GM23338 (cell line): ENCODE measurements around the gene GRAPL.
"Not testable (repeated sequence)": the region's sequence is repeated elsewhere in the genome, so short reads cannot be mapped to it uniquely, and the experiment has no call there.

Experiments
- CTCF ChIP-seq, 2 experiments: fragments of 200-600 bp in 1 of 2; sonication (generic) in 1 of 2; conservative IDR thresholded peaks; 2 replicates each; pipeline versions ENCODE4 v1.5.1 to v1.6.1; 2016 to 2017; ENCODE audit warnings: antibody characterized with exemption in 2 of 2, low read depth in 2 of 2, mild to moderate bottlenecking in 2 of 2, moderate library complexity in 1 of 2
- EZH2 ChIP-seq: fragments of 200-600 bp; sonication (generic); IDR thresholded peaks from one replicate; pipeline ENCODE4 v1.8.0; 2017; ENCODE audit warnings: antibody characterized with exemption, mild to moderate bottlenecking, low read depth; ENCODE audit not compliant: unreplicated experiment
- ZNF114 ChIP-seq: fragments of 250-450 bp; sonication (Bioruptor Pico); IDR thresholded peaks from 2 replicates; pipeline ENCODE4 v1.5.0; 2020; ENCODE audit warnings: mild to moderate bottlenecking, moderate library complexity

GRCh38 chr17:19090058-19090772, 37.2 kb upstream of the GRAPL start:
- not testable (repeated sequence) for TF ChIP-seq CTCF (conservative IDR thresholded peaks at IDR 0.05; ENCODE audit: low read depth in 2 of 2); ZNF114; EZH2
